ENCODE data around the gene RGS7. TPM values are rescaled to one million over a fixed set of nuclear protein-coding genes. Genes with fewer than 3 reads are reported as not detected.

The RGS7 gene
- total RNA-seq, result 0.83 and 1.0 TPM in 2 replicates

GRCh38 chr1:241356519-241357365, at the start of gene RGS7:
Gene RGS7, minus strand, starts transcription at chr1:241357205.

Other genes with a start within 250 kb of the RGS7 start
- 51.9 and 62.6 TPM in 2 replicates for gene FH, start 162.6 kb upstream of the RGS7 start, total RNA-seq
- 0.03 and 0.33 TPM in 2 replicates for gene KMO, start 175.2 kb upstream of the RGS7 start, total RNA-seq

Measured in smooth muscle cell of the pulmonary artery (primary cell).